Activated gamma-delta T cell treated with Interleukin-2 at 50 U/mL for 16 hours (primary cell): Measurements from ENCODE around the gene ADD1.

Source experiments
- DNase-seq: peaks from one replicate; pipeline ENCODE4 v3.0.0-alpha.2; 2020

ADD1 gene, protein sequence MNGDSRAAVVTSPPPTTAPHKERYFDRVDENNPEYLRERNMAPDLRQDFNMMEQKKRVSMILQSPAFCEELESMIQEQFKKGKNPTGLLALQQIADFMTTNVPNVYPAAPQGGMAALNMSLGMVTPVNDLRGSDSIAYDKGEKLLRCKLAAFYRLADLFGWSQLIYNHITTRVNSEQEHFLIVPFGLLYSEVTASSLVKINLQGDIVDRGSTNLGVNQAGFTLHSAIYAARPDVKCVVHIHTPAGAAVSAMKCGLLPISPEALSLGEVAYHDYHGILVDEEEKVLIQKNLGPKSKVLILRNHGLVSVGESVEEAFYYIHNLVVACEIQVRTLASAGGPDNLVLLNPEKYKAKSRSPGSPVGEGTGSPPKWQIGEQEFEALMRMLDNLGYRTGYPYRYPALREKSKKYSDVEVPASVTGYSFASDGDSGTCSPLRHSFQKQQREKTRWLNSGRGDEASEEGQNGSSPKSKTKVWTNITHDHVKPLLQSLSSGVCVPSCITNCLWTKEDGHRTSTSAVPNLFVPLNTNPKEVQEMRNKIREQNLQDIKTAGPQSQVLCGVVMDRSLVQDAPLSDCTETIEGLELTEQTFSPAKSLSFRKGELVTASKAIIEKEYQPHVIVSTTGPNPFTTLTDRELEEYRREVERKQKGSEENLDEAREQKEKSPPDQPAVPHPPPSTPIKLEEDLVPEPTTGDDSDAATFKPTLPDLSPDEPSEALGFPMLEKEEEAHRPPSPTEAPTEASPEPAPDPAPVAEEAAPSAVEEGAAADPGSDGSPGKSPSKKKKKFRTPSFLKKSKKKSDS

DNA sequence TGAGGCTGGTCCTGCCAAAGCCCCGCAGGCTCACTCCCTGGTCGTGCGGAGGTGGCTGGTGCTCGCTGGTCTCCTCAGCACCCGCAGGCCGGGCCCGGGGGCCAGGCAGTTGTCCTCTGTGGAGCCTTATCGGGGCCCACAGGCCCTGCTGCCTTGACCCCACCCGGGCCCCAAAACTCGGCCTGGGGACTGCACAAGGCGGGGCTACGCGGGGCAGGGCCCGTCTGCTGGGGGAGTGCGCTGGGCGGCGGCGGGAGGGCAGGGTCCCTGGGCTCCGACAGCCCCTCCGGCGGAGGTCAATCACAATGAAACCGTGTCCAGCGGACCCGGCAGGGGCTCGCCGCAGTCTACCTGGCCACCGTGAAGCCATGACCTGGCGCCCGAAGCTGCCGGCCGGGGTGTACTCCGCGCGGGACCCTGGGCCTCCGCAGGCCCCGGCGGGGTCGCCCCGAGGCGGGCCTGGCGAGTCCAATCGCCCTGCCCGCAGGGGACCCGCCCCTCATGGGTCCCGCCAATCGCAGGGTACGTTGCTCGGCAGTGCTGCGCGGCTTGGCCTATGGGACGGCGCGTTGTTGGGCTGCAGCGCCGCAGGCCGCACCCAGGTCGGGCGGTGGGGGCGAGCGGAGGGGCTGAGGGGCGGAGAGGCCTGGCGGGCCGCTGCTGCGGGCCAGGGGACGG, at the start of gene ADD1:
TSS of gene ADD1 (plus strand) at position 582 of the 678 bp plus-strand sequence. CDS start 32,072 bp downstream, outside the sequence.
- DNase-seq = peak; percentile 91

DNA sequence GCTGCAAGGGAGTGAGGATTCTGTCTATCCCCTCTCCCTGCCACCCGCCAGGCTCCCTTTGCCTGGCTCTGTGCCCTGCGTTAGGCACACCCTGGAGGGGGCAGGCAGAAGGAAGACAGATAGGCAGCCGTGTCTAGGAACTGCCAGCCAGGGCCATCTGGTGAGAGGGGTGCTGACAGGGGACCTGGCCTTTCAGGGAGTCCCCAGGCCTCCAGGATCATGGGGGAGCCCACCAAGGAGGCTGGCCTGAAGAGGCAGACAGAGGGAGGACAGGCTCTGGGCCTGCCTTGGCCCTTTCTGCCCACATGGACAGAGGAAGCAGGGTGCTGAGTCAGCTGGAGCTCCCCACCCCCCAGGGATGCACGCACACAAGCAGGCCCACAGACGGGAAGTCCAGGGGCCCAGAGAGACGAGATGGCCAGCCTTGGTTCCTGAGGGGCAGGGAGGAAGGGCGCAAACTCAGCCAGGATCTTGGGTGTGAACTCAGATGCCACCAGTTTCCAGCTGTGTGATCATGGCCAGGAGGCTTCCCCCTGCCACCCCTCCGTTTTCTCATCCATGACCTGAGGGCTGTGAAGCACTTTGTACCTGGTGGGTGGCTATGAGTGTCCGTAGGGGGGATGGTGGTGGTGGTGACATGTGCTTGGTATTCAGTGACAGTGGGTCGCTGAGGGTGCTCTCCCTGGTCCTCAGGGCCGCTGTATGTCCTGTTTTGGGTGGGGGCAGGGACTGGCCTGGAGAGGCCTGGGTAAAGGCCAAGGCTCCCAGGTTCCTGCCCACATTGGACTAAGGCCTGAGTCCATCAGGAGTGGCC, 49.0 kb upstream of the ADD1 start:
- no peak for DNase-seq

DNA sequence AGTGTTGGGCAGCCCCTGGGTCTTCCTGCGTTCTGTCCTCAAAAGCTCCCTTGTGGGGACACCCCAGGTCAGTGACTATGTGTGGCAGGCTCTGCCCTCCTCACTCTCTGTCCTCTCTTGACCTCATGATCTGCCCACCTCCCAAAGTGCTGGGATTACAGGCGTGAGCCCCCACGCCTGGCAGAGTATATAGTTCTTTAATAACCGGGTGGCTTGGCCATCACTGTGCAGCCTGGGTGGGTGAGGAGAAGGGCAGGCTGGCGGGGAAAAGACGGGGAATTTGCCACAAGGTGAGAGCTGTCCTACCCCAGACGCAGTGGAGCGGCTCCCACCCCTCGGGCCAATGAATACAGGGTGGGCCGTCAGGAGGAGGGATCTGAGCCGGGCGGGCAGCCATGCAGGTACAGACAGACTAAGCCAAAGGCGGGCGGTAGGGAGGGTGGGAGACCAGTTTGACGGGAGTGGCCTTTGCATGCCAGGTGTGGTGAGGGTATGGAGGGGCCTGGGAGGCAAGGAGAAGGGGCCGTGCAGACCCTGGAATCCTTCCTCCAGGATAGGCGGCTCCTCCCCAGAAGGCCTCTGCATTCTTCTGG, 48.2 kb upstream of the ADD1 start:
- DNase-seq = no peak

DNA sequence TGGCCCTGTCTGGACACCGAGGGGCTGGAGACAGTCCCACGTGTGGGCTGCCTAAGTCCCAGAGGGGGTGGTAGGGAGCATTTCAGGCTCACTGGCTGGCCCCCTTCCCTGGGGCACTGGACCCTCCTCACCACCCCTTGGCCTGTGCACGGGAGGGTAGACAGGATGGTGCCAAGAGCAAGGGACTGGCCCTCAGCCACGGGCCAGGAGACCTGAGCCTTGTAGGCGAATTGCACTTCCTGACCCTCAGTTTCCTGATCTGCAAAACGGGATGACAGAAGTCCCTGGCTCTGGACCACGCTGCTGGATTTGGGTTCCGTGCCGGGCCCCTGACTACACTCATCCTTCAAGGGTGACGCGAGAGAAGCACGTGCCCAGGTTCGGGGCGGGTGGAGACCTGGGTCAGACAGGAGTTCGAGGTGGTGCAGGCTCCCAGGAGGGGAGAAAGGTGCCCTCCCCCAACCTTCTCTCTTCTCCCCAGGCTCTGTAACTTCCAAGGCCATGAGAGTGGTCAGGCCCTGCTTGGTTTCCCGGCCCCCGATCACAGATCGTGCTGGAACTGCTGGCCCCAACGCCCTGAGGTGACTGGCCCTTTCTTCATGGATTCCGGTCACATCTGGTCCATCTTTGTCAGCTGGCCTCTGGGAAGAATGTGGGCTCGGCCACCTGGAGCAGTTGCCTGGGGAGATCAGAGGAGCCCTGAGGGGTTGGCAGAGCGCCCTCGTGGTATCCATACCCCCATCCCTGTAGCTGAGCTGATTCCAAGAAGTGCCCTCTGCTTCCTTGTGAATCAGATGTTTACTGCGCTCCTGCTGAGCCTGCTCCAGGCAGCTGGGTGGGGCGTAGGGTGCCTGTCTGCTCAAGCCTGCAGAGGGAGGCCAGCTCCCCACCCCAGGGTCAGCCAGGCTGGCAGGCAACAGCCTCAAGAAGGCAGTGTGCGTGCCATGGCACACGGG, 47.5 kb upstream of the ADD1 start:
- no peak for DNase-seq

DNA sequence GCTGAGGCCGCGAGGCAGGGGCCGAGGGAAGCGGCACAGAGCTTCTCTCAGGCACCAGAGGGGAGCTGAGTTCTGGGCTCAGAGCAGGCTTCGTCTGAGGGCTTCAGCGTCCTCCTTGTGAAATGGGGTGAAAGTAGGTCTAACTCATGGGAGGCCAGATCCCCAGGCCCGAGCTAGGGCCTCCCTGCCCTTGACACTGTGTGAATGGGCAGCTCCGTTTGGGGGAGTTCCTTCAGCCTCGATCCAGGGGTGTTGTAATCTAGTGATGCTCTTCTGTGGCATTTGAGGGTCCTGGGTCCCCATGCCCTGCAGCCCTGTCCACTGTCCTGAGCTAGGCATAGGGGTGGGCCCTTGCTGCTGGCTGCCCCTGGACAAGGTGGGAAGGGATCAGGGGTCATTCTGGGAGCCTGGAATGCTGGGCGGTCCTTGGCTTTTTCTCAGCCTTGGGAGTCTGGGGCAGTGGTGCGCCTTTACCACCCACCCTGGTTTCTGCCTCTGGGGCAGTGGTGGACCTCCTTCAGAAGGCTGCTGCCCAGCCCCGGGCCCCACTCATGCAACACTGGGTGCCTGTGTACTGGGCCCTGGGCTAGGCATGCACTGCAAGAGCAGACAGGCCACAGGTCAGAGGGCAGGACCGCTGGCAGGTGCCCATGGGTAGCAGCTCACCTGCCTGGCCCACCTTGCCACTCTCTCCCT, 46.6 kb upstream of the ADD1 start:
- DNase-seq = no peak

DNA sequence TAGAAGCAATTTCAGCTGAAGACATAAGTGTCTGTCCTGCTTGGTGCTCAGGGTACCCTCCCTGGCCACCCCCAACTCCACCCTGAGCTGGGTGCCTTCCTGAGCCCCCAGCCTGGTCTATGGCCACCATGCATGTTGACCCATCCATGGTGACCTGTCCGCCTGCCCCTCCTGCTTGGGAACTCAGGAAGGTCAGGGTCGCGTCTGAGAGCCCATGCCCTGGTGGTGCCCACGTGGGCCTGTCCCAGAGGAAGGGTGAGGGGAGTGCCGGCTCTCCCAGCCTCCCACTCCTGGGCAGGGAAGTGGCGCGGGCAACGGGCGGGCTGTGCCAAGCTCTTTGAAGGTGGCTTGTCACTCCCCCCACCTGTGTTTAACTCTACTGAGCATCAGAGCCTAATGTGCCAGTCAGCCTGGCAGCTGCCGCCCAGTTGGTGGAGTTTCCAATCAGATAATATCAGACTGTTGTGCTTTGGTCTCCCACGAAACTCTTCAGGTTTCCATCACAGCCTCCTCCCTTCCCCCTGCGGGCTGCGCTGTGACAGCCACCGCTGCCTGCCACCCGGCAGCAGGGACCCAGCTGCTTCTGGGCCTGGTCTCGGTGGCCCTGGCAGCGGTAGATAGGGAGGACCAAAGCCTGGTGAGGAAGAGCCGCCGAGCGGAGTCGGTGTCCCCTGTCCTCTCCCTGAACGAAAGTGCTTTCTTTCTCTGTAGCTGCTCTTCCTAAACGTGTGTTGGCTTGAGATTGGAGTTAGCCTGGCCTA, 45.9 kb upstream of the ADD1 start:
- peak; percentile 26 for DNase-seq

DNA sequence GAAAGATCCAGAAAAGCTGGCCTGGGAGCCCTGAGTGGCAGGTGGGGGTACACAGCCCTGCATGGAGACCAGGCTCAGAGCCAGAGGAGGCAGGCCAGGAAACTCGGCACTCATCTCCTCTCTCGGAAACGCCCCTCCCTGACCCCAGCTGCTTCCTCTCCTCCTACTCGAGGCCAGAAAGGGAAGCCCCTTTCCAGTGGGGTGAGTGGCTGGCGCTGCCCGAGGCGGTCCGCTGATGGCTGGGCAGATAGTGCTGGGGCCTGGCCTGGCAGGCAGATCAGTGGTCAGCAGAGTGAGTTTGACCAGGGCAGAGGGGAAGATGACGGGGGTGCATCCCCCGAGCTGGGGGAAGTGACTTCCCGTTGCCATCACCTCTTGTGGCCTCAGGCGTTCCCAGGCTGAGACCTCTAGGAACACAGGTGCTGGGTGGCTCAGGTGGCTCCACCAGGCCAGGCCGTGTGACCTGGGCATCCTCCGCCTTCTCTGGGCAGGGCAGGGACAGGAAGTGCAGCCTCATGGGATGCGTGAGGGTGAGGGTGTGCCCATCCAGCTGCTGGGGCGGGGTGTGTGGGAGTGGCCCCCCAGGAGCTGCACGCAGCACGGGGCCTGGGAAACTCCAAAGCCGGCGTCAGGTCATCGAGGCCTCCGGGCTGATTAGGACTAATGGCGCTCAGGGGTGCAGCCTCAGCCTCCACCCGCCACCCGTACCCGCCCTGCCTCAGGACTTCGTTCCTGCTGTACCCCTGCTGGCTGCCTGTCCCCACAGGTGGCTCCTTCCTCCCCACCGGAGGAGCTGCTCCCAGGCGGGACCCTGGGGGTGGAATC, 45.0 kb upstream of the ADD1 start:
- peak; percentile 24 for DNase-seq

DNA sequence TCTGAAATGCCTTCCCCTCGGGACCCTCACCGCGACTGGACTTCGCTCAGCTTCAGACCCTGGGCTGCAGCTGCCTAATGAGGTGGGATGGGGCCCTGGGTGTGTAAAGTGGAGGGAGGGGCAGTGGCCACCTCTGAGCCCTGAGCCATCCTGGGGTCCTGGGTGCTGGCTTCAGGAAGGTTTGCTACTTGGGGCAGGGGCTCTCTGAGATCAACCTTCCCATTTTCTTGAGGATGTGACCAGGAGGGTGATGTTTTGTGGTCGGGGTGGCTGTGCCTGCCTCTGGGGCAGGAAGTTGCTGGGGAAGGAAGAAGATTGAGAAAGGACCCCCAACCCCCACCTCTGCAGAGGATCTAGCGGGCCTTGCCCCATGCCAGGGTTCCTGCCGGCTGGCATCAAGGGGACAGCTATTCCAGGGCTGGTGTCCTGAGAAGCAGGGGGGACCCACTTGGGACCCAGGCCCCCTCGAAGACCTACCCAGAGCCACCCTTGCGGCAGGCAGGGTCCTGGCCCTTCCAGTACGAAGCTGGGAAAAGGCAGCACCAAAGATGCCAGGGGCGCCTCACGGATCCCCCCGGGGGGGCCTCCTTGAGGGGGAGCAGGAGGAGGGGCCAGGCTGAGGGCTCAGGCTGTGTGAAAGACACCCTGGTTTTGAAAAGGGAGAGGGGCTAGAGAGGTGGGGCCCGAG, 44.3 kb upstream of the ADD1 start:
- DNase-seq = no peak

DNA sequence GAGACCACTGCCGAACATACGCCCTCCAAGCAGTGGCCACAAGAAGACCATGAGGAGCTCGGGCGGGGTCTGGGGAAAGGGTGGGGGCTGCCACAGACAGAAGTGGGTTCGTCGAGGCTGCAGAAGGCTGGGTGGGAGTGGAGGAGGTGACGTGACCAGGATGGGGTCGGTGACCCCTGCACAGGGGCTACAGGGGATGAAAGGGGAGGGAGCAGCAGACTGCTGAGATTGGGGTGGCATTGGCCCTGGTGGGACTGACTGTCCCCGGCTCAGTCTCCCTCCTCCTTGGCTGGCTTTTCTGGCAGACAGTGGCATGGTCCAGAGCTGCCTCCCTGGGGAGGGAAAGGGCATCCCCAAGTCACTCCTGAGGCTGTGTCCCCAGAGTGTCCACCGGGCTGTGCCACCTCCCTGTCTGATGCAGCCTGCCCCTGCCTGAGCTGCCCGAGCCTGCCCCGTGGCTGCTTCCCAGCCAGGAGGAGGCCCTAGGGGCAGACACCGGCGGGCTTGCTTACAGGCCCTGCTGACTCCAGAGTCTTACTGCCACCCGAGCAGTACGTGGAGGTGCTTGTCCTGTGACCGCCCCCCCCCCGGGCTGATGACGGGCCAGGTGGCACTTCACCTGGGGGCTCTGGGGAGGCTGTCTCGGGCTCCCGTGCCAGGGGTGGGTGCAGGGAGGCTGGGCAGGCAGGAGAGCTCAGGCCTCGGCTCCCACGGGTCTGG, 43.5 kb upstream of the ADD1 start:
- no peak for DNase-seq

DNA sequence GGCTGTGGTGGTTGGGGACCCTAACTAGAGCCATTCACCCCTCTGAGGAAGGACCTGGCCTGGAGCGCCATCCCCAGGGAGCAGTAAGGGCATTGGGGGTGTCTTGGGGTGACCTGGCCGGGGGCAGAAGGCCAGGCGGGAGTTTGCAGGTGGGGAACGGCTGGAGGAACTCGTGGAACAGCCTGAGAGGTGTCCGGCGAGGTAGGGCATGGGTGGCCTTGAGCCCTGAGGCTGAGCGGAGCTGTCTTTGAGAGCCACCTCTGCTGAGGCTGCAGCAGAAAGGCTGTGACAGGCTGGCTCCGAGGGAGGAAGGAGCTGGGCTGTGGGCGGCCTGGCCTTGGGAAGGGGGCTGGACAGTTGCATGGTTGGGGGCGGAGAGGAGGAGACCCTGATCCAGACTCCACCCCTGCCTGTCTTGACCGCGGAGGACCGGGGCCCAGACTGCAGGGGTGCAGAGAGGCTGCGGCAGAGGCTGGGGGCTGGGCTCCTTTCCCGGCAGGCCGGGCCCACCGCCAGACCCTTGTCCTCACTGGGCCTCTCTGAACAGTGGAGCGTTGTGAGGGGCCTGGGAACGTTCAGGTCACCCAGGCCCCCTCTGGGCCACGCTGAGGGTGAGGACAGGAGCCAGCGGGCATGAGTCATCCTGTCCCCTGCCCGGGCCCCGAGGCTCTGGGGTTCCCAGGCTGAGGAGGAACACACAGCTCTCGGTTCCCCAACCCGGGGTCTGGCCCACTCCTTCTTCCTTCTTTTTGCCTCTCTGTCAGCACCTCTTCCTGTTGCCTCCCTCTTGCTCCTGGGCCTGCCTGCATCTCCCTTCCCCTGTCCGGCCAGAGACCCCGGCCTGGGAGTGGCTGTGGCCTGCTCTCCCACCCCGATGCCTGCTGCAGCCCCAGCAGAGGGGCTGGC, 42.7 kb upstream of the ADD1 start:
- no peak for DNase-seq

DNA sequence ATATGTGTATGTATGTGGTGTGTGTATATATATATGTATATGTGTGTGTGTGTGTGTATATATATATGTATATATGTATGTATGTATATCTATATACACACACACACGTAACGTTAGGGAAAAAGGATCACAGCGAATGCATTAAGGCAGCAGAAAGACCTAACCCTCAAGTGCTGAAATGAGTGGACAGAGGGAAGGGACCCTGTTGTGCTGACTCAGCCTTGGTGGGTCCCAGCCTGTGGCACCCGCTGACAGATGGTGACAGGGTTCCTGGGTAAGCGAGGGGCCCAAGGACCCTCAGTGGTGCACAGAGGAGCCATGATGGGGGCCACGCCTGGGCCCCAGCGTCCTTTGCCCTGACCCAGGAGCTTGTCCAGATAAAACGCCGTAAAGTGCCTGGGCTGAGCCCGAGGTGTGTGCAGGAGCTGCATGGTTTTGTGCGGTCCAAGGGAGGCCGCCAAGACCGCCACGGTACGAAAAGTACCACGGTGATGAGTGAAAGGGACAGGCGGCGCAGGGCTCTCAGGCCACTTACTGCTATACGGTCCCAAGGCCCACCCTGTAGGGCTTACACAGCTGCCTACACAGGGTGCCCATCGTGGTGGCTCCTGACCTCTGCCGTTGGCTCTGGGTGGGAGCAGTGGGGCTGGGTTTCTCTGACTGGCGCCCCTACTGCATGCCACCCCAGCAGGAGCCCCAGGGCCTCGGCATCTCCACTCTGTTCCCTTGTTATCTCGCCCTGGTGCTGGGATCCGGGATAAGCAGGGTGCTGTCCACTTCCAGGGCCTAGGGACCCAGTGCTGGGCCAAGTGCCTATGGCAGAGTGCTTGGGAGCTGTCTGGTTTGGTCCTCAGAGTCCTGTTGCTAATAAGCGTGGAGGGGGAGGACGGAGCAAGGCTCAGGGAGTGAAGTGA, 40.8 kb upstream of the ADD1 start:
- DNase-seq = no peak

DNA sequence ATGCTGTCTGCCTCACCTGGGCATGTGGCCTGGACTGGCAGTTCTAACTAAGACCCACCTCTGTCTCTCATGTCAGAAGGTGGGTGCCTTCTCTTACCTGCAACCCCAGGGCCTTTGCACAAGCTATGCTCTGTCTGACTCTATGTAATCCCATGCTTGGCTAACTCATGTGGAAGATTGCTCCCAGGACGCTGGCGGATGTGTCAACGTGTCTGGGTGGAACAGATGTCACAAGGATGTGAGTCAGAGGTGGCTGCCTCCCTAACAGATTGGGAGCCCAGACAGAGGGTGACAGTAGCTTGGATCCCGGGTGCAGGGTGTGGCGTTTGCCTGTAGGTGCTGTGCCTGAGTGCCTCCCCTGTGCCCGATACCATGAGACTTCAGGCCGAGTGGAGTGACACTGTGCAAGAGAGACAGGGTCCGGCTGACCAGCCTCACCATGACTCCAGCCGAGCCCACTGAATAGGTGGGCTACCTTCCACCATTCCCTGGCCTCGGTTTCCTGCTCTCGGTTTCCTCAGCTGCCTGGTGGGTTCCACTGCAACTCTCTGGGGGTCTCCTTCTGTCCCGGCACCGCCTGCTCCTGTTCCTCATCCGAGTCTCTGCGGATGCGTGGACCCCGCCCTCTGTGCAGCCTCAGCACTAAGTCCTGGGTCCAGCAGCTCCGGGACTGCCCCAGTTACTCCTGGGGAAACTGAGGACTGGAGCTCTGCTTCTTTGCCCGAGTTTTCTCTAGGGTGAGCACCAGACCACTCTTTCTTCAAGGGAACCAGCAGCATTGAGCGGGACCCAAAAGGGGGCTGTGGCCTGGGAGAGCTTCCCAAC, 39.8 kb upstream of the ADD1 start:
- no peak for DNase-seq

DNA sequence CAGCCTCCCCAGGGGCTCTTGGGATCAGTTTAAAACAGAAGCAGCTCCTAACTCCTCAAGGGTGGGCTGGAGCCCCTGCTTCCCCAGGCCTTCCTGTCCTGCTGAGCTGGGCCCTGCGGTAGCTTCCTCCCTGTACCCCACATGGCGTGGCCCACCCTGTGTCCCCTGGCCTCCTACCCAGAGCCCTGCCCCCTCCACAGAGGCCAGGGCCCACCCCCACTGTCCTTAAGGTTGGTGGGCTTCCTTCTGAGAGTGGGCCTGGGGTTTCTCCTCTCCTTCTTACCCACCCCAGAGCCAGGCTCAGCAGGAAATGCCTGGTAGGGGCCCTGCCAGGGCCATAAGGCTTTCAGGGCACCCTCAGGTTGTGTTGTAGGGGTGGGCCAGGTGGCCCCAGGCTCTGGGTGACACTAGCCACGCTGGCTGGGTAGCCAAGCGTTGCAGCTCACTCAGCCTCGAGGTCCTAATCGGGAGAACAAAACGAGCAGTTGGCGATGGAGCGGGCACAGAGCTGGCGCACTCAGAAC, 39.1 kb upstream of the ADD1 start:
- DNase-seq = no peak

DNA sequence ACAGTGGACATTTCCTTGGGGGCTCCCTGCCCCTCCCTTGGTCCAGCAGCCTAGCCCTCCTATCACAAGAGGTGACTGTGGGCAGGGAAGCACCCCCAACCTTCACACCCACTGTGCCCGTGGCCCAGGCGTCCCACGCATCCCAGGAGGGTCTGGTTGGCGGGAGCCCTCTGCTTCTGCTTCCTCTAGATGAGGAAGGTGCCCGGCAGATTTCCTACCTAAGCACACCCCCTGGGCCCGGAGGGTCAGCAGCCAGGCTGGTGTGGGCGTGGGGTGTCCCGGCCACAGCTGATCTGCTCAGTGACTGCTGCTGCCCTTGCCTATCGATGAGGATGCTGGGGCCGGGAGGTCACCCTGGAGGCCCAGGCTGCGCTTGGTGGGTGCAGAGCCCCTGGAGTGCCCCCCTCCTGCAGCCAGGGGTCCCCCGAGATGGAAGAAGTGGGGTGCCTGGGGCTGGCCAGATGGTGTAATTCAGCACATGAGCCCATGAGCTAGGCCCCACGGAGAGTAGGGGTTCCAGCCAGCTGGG, 38.6 kb upstream of the ADD1 start:
- DNase-seq = no peak
